H1 (cell line): ENCODE data around the gene PSMG2. TPM values are rescaled to one million over a fixed set of nuclear protein-coding genes. Genes with fewer than 3 reads are reported as not detected.

Experiments
- CTCF ChIA-PET: fragments of 300-600 bp; sonication (Branson Sonifier 250); formaldehyde crosslinking; loops from one replicate; lab custom pipeline; 2021; ENCODE audit not compliant: partially characterized antibody; lab: Charles Lee
- POLR2A ChIA-PET: fragments of 300-600 bp; sonication (Branson Sonifier 250); formaldehyde crosslinking; loops from one replicate; lab custom pipeline; 2021; ENCODE audit warnings: inconsistent platforms; ENCODE audit not compliant: partially characterized antibody; lab: Charles Lee
- DNase-seq, 2 experiments: peaks; one replicate each; pipeline versions ENCODE4 v3.0.0 to v3.0.0-alpha.2; 2010 to 2022; ENCODE audit warnings: low spot score in 2 of 2, low read depth in 1 of 2, mixed read lengths in 1 of 2
- FAIRE-seq: peaks from 2 replicates; lab custom pipeline; 2011; peaks lifted over from hg19 to GRCh38; lab: Jason Lieb, UNC
- H2AFZ ChIP-seq: 2 replicates; pipeline ENCODE4 v1.8.1; 2012; ENCODE audit warnings: low read length, inconsistent platforms
- H2AK5ac ChIP-seq: 2 replicates; pipeline ENCODE4 v1.6.1; 2013; ENCODE audit warnings: low read depth, low read length
- H2BK120ac ChIP-seq: replicated peaks from 2 replicates; pipeline ENCODE3; 2013; ENCODE audit warnings: low read depth, low read length, inconsistent platforms
- H2BK12ac ChIP-seq: 2 replicates; pipeline ENCODE4 v1.6.1; 2013; ENCODE audit warnings: low read depth, low read length
- H2BK15ac ChIP-seq: 2 replicates; pipeline ENCODE4 v1.6.1; 2013; ENCODE audit warnings: low read length
- H2BK20ac ChIP-seq: 2 replicates; pipeline ENCODE4 v1.6.1; 2013; ENCODE audit warnings: low read length
- H2BK5ac ChIP-seq: 2 replicates; pipeline ENCODE4 v1.6.1; 2013; ENCODE audit warnings: low read depth, low read length
- H3K14ac ChIP-seq: 2 replicates; pipeline ENCODE4 v1.6.1; 2013; ENCODE audit warnings: inconsistent platforms; ENCODE audit not compliant: insufficient read length
- H3K18ac ChIP-seq: 2 replicates; pipeline ENCODE4 v1.6.1; 2013; ENCODE audit warnings: low read length; ENCODE audit errors: extremely low read depth
- H3K23ac ChIP-seq: 2 replicates; pipeline ENCODE4 v1.6.1; 2013; ENCODE audit warnings: inconsistent platforms; ENCODE audit not compliant: insufficient read length
- H3K23me2 ChIP-seq: 2 replicates; pipeline ENCODE4 v1.6.1; 2013; ENCODE audit warnings: low read depth, low read length
- H3K27ac ChIP-seq: 2 replicates; pipeline ENCODE4 v1.6.1; 2011; ENCODE audit warnings: low read depth, low read length, inconsistent platforms
- H3K27me3 ChIP-seq, 4 experiments: replicated peaks in 1 of 4; 1 replicate in 1 of 4; 2 replicates in 3 of 4; pipeline versions ENCODE4 v1.6.1 to v1.8.1; 2011 to 2013; ENCODE audit warnings: low read length in 3 of 4, mild to moderate bottlenecking in 3 of 4, inconsistent platforms in 2 of 4, mixed read lengths in 2 of 4, moderate library complexity in 1 of 4; ENCODE audit not compliant: control insufficient read depth in 3 of 4, insufficient read depth in 3 of 4; ENCODE audit errors: extremely low read depth in 1 of 4
- H3K36me3 ChIP-seq, 4 experiments: 2 replicates each; pipeline versions ENCODE4 v1.6.1 to v1.8.1; 2011 to 2013; ENCODE audit warnings: mild to moderate bottlenecking in 4 of 4, low read length in 3 of 4, moderate library complexity in 2 of 4, control low read depth in 1 of 4, inconsistent platforms in 1 of 4; ENCODE audit not compliant: insufficient read depth in 4 of 4, control insufficient read depth in 2 of 4
- H3K4ac ChIP-seq: replicated peaks from 2 replicates; pipeline ENCODE3; 2013; ENCODE audit warnings: low read length, low read depth, mixed read lengths, inconsistent platforms; ENCODE audit not compliant: insufficient read length
- H3K4me1 ChIP-seq, 4 experiments: replicated peaks in 1 of 4; 1 replicate in 1 of 4; 2 replicates in 3 of 4; pipeline versions ENCODE4 v1.6.1 to v1.8.1; 2011 to 2013; ENCODE audit warnings: low read length in 3 of 4, inconsistent platforms in 2 of 4, mixed read lengths in 1 of 4; ENCODE audit not compliant: insufficient read depth in 4 of 4, control insufficient read depth in 3 of 4
- H3K4me2 ChIP-seq, 2 experiments: 2 replicates each; pipeline versions ENCODE4 v1.6.1 to v1.8.1; 2011 to 2013; ENCODE audit warnings: low read depth in 2 of 2, low read length in 2 of 2, control low read depth in 1 of 2, inconsistent platforms in 1 of 2, mild to moderate bottlenecking in 1 of 2; ENCODE audit not compliant: insufficient read depth in 1 of 2
- H3K4me3 ChIP-seq, 4 experiments: fragments of 200-600, 300-600 bp in 1 of 4; sonication (generic), shearing (Covaris generic), sonication (Bioruptor Twin) in 1 of 4; 2 replicates each; pipeline versions ENCODE4 v1.5.1 to v1.8.1; 2011 to 2016; ENCODE audit warnings: low read length in 4 of 4, low read depth in 3 of 4, control low read depth in 2 of 4, inconsistent platforms in 2 of 4, mild to moderate bottlenecking in 2 of 4, mixed read lengths in 1 of 4, moderate library complexity in 1 of 4; ENCODE audit not compliant: insufficient read depth in 2 of 4; ENCODE audit errors: extremely low read depth in 1 of 4
- H3K56ac ChIP-seq: replicated peaks from 2 replicates; pipeline ENCODE3; 2013; ENCODE audit warnings: low read depth, mild to moderate bottlenecking, mixed read lengths, low read length, inconsistent platforms; ENCODE audit not compliant: insufficient read length
- H3K79me1 ChIP-seq: 2 replicates; pipeline ENCODE4 v1.6.1; 2013; ENCODE audit warnings: low read depth, low read length, control low read depth
- H3K79me2 ChIP-seq, 2 experiments: 2 replicates each; pipeline versions ENCODE4 v1.6.1 to v1.8.1; 2012 to 2013; ENCODE audit warnings: low read length in 2 of 2, mild to moderate bottlenecking in 2 of 2, inconsistent platforms in 1 of 2; ENCODE audit not compliant: insufficient read depth in 2 of 2, control insufficient read depth in 1 of 2
- H3K9ac ChIP-seq, 4 experiments: replicated peaks in 1 of 4; 1 replicate in 1 of 4; 2 replicates in 3 of 4; pipeline versions ENCODE4 v1.6.1 to v1.8.1; 2011 to 2013; ENCODE audit warnings: low read depth in 3 of 4, low read length in 3 of 4, control low read depth in 2 of 4, mild to moderate bottlenecking in 2 of 4, moderate library complexity in 2 of 4, inconsistent platforms in 1 of 4; ENCODE audit errors: extremely low read depth in 1 of 4
- H3K9me3 ChIP-seq, 2 experiments: 2 replicates each; pipeline versions ENCODE4 v1.6.1 to v1.8.1; 2012 to 2013; ENCODE audit warnings: mild to moderate bottlenecking in 2 of 2, moderate library complexity in 2 of 2, control low read depth in 1 of 2, inconsistent platforms in 1 of 2, low read depth in 1 of 2, low read length in 1 of 2, mixed read lengths in 1 of 2; ENCODE audit not compliant: insufficient read depth in 2 of 2
- H4K20me1 ChIP-seq, 2 experiments: replicated peaks in 1 of 2; 2 replicates each; pipeline versions ENCODE3 to v1.8.1; 2011 to 2013; ENCODE audit warnings: inconsistent platforms in 2 of 2, low read length in 2 of 2, mild to moderate bottlenecking in 1 of 2; ENCODE audit not compliant: insufficient read depth in 2 of 2, control insufficient read depth in 1 of 2
- H4K5ac ChIP-seq: 2 replicates; pipeline ENCODE4 v1.6.1; 2013; ENCODE audit warnings: low read length, low read depth, mixed read lengths, inconsistent platforms; ENCODE audit not compliant: insufficient read length
- H4K8ac ChIP-seq: 2 replicates; pipeline ENCODE4 v1.8.0; 2013; ENCODE audit warnings: mild to moderate bottlenecking, moderate library complexity, low read length, inconsistent platforms; ENCODE audit not compliant: insufficient read depth; ENCODE audit errors: extremely low read depth
- H4K91ac ChIP-seq: replicated peaks from 2 replicates; pipeline ENCODE3; 2013; ENCODE audit warnings: low read length, mixed read lengths, inconsistent platforms; ENCODE audit not compliant: insufficient read length
- ATF3 ChIP-seq: IDR thresholded peaks from 2 replicates; pipeline ENCODE4 v1.6.1; 2011; ENCODE audit warnings: low read depth, mild to moderate bottlenecking, low read length; ENCODE audit not compliant: insufficient read depth
- BACH1 ChIP-seq: IDR thresholded peaks from 2 replicates; pipeline ENCODE4 v1.6.1; 2012; ENCODE audit warnings: low read length, improper control_type of control experiment
- BRCA1 ChIP-seq: IDR thresholded peaks from 2 replicates; pipeline ENCODE4 v1.6.1; 2012; ENCODE audit warnings: low read depth, low read length, improper control_type of control experiment
- CHD1 ChIP-seq: IDR thresholded peaks from 2 replicates; pipeline ENCODE4 v1.6.1; 2012; ENCODE audit warnings: low read depth, low read length, improper control_type of control experiment
- HDAC2 ChIP-seq, 2 experiments: fragments of 300-600 bp in 1 of 2; sonication (generic) in 1 of 2; IDR thresholded peaks; 2 replicates each; pipeline ENCODE4 v1.6.1; 2011 to 2012; ENCODE audit warnings: low read depth in 2 of 2, low read length in 2 of 2, mild to moderate bottlenecking in 2 of 2, moderate library complexity in 2 of 2, borderline replicate concordance in 1 of 2, inconsistent platforms in 1 of 2
- MAFK ChIP-seq: IDR thresholded peaks from 2 replicates; pipeline ENCODE4 v1.6.1; 2012; ENCODE audit warnings: low read depth, mild to moderate bottlenecking, improper control_type of control experiment, low read length
- RAD21 ChIP-seq, 2 experiments: IDR thresholded peaks in 1 of 2; conservative IDR thresholded peaks in 1 of 2; 2 replicates each; pipeline ENCODE4 v1.6.1; 2011; ENCODE audit warnings: low read depth in 2 of 2, low read length in 2 of 2, improper control_type of control experiment in 1 of 2, inconsistent platforms in 1 of 2, mild to moderate bottlenecking in 1 of 2, moderate library complexity in 1 of 2
- SAP30 ChIP-seq: fragments of 300-600 bp; sonication (generic); IDR thresholded peaks from 2 replicates; pipeline ENCODE4 v1.7.1; 2012; ENCODE audit warnings: low read length, moderate library complexity, mild to moderate bottlenecking, inconsistent platforms; ENCODE audit not compliant: insufficient read depth, insufficient replicate concordance
- SP1 ChIP-seq: IDR thresholded peaks from 2 replicates; pipeline ENCODE4 v1.6.1; 2011; ENCODE audit warnings: low read depth, low read length
- SP2 ChIP-seq: IDR thresholded peaks from 2 replicates; pipeline ENCODE4 v1.6.1; 2012; ENCODE audit warnings: mild to moderate bottlenecking, low read length, inconsistent platforms
- TAF1 ChIP-seq: IDR thresholded peaks from 2 replicates; pipeline ENCODE4 v1.6.1; 2011; ENCODE audit warnings: mild to moderate bottlenecking, low read depth, low read length
- TBP ChIP-seq: IDR thresholded peaks from 2 replicates; pipeline ENCODE4 v1.6.1; 2011; ENCODE audit warnings: low read depth, low read length, improper control_type of control experiment
- WGBS, 2 experiments: shearing (Covaris generic) in 1 of 2; methylation state at CpG; one replicate each; pipeline versions ENCODE4 v1.1.6 to v1.1.7; 2013 to 2015; ENCODE audit warnings: low lambda C conversion rate in 2 of 2, mixed read lengths in 2 of 2, inconsistent platforms in 1 of 2, low coverage in 1 of 2, missing lambda C conversion rate in 1 of 2; ENCODE audit not compliant: insufficient replicate concordance in 2 of 2, insufficient coverage in 1 of 2, insufficient read length in 1 of 2; ENCODE audit errors: extremely low coverage in 1 of 2, missing lambda C conversion rate in 1 of 2; 5-methylcytosine and 5-hydroxymethylcytosine counted together
- polyA plus RNA-seq, 7 experiments: library from polyadenylated mRNA; depleted of rRNA in 3 of 7; stranded (reverse) in 5 of 7; unstranded in 2 of 7; fragments of >200 nt in 5 of 7; fragments of 200-250 nt in 2 of 7; gene quantifications; 1 replicate in 5 of 7; 2 replicates in 1 of 7; 4 replicates in 1 of 7; pipeline versions ENCODE4 v1.2.1 to v1.2.3, GENCODE V29; 2011 to 2013; ENCODE audit warnings: missing spikeins in 2 of 7, mixed read lengths in 2 of 7
- total RNA-seq: library from RNA; stranded (reverse); fragmentation: NEBNext Ultra II Directional; extraction: Animal tissue kit (Norgen Biotek cat#: 25700); gene quantifications from 2 replicates; pipeline ENCODE4 v1.2.1, GENCODE V29; 2021

PSMG2 gene
- total and polyA plus RNA-seq, 2 of the 8 experiments (the other 6 are each of a cell fraction or from before 2014, with no cell fraction given): 52.9 to 79.3 TPM

GRCh38 chr18:12765586-12765985, 62.7 kb downstream of the PSMG2 start:
- ChIA-PET POLR2A (interaction anchor here (2.5 kb wide), 1 partner anchor 12 kb away, joined by 14 read pairs; no protein-coding TSS in a partner anchor), CTCF (interaction anchor here (1.2 to 2.0 kb wide), 2 partner anchors 9 to 39 kb away, joined by 5 to 20 read pairs; no protein-coding TSS in a partner anchor)
- Histone ChIP-seq H4K91ac (no peak overlapping the region), H3K36me3 (no peaks in the 10 kb centered on the region), H3K4me1 (peaks cover 0 to 6% (median 4%) of the 10 kb centered on the region in 4 experiments; a peak in 4 of 7 replicates), H2BK120ac (no peak overlapping the region), H4K8ac (no peak overlapping the region; the same call in 1 of the 2 replicates), H3K18ac (no peak overlapping the region), H3K4ac (no peak overlapping the region), H2AFZ (no peak overlapping the region), H3K27me3 (no peaks in the 10 kb centered on the region), H4K20me1 (no peaks in the 10 kb centered on the region), H3K27ac (no peak overlapping the region), H3K9ac (no peak overlapping the region), H3K23me2 (no peaks in the 10 kb centered on the region), H2BK5ac (no peak overlapping the region), H3K79me1 (no peaks in the 10 kb centered on the region), H3K56ac (no peak overlapping the region), H2BK12ac (no peak overlapping the region), H3K14ac (no peak overlapping the region), H2BK20ac (no peak overlapping the region), H3K9me3 (no peaks in the 10 kb centered on the region), H3K79me2 (no peaks in the 10 kb centered on the region), H2BK15ac (no peak overlapping the region), H3K23ac (no peak overlapping the region), H3K4me2 (no peak overlapping the region), H4K5ac (no peak overlapping the region), H2AK5ac (no peak overlapping the region), H3K4me3 (no peak overlapping the region)
- FAIRE-seq (no peak), DNase-seq (no peak)
- 90% methylated on average over 11 of the region's 11 CpGs; no CpG with 5 or more reads in 1 of the 2 experiments for WGBS, 2 experiments
- TF ChIP-seq BACH1 (no peak), SP1 (no peak), HDAC2 (IDR thresholded peaks at IDR 0.05; ENCODE audit: borderline replicate concordance in 1 of 2, low read depth in 2 of 2, low read length in 2 of 2) (no peak), SAP30 (no peak), TAF1 (no peak), RAD21 (IDR thresholded peaks at IDR 0.05 in 1 of 2, conservative IDR thresholded peaks at IDR 0.05 in 1 of 2; ENCODE audit: low read depth in 2 of 2, low read length in 2 of 2) (no peak), ATF3 (no peak), MAFK (no peak), SP2 (no peak), TBP (no peak), CHD1 (no peak), BRCA1 (no peak)
